NCI-H1694 (cell line): ENCODE measurements around the gene GHDC.
"Not testable (repeated sequence)": the region's sequence is repeated elsewhere in the genome, so short reads cannot be mapped to it uniquely, and the experiment has no call there.

ENCODE experiments used
- DNase-seq: peaks from one replicate; lab custom pipeline; 2025; lab: John Stamatoyannopoulos, UW

Gene GHDC

GRCh38 chr17:42193969-42194899 is at the start of gene GHDC:
Gene GHDC, minus strand, starts transcription at chr17:42194494. Its CDS starts 913 bp downstream, at chr17:42193581.
- DNase-seq = no peak

GRCh38 chr17:42243493-42243982 is 49.2 kb upstream of the GHDC start:
- no peak for DNase-seq

- DNase-seq = no peak
Measured at GRCh38 chr17:42241871-42242270, 47.6 kb upstream of the GHDC start.

- DNase-seq = not testable (repeated sequence)
Measured at GRCh38 chr17:42240863-42241262, 46.6 kb upstream of the GHDC start.

- no peak for DNase-seq
Measured at GRCh38 chr17:42240201-42240600, 45.9 kb upstream of the GHDC start.

GRCh38 chr17:42239576-42239975 is 45.3 kb upstream of the GHDC start:
- not testable (repeated sequence) for DNase-seq

GRCh38 chr17:42236760-42237159 is 42.5 kb upstream of the GHDC start:
- DNase-seq = no peak

GRCh38 chr17:42233994-42234393 is 39.7 kb upstream of the GHDC start:
- no peak for DNase-seq

GRCh38 chr17:42233156-42233555 is 38.9 kb upstream of the GHDC start:
- DNase-seq = no peak

GRCh38 chr17:42230225-42230624 is 35.9 kb upstream of the GHDC start:
- no peak for DNase-seq

- DNase-seq = no peak
Measured at GRCh38 chr17:42227849-42228700, 33.8 kb upstream of the GHDC start.

- DNase-seq = no peak
Measured at GRCh38 chr17:42225646-42226045, 31.4 kb upstream of the GHDC start.

- no peak for DNase-seq
Measured at GRCh38 chr17:42224651-42225050, 30.4 kb upstream of the GHDC start.

GRCh38 chr17:42221886-42222745 is 27.8 kb upstream of the GHDC start:
- DNase-seq = peak; percentile 41

- not testable (repeated sequence) for DNase-seq
Measured at GRCh38 chr17:42219280-42219679, 25.0 kb upstream of the GHDC start.

- DNase-seq = no peak
Measured at GRCh38 chr17:42214156-42214555, 19.9 kb upstream of the GHDC start.

GRCh38 chr17:42212382-42212781 is 18.1 kb upstream of the GHDC start:
- no peak for DNase-seq

- DNase-seq = not testable (repeated sequence)
Measured at GRCh38 chr17:42211921-42212341, 17.6 kb upstream of the GHDC start.

- no peak for DNase-seq
Measured at GRCh38 chr17:42210046-42210445, 15.8 kb upstream of the GHDC start.

GRCh38 chr17:42206153-42206612 is 11.9 kb upstream of the GHDC start:
- DNase-seq = not testable (repeated sequence)

GRCh38 chr17:42203354-42203753 is 9.1 kb upstream of the GHDC start:
- DNase-seq = no peak
